RPMI8226 (cell line): ENCODE results near the gene GAST.
"Not testable (repeated sequence)": the region's sequence is repeated elsewhere in the genome, so short reads cannot be mapped to it uniquely, and the experiment has no call there.

Experiments
- DNase-seq: peaks from one replicate; pipeline ENCODE4 v3.0.0-alpha.2; 2015

GAST gene

GRCh38 chr17:41711669-41712400 lies at the start of gene GAST:
Gene GAST (plus strand): TSS chr17:41712331. CDS start chr17:41715437, 3,106 bp downstream.
- DNase-seq = no peak

GRCh38 chr17:41663451-41664171 lies 48.5 kb upstream of the GAST start:
- no peak for DNase-seq

- DNase-seq = no peak
Observed at GRCh38 chr17:41664172-41664457, 48.0 kb upstream of the GAST start.

GRCh38 chr17:41664587-41665565 lies 47.3 kb upstream of the GAST start:
- DNase-seq = no peak

- DNase-seq = peak; percentile 97
Observed at GRCh38 chr17:41665566-41666236, 46.4 kb upstream of the GAST start.

- DNase-seq = peak; percentile 89
Observed at GRCh38 chr17:41666237-41666641, 45.9 kb upstream of the GAST start.

GRCh38 chr17:41666708-41667279 lies 45.3 kb upstream of the GAST start:
- peak; percentile 91 for DNase-seq

- no peak for DNase-seq
Observed at GRCh38 chr17:41667280-41668041, 44.7 kb upstream of the GAST start.

GRCh38 chr17:41672153-41672552 lies 40.0 kb upstream of the GAST start:
- DNase-seq = no peak

GRCh38 chr17:41675157-41676057 lies 36.7 kb upstream of the GAST start:
- DNase-seq = not testable (repeated sequence)

GRCh38 chr17:41676058-41676419 lies 36.1 kb upstream of the GAST start:
- no peak for DNase-seq

GRCh38 chr17:41678411-41678906 lies 33.7 kb upstream of the GAST start:
- DNase-seq = peak; percentile 33

- DNase-seq = peak; percentile 65
Observed at GRCh38 chr17:41678907-41679739, 33.0 kb upstream of the GAST start.

GRCh38 chr17:41679740-41680425 lies 32.2 kb upstream of the GAST start:
- no peak for DNase-seq

GRCh38 chr17:41680426-41681040 lies 31.6 kb upstream of the GAST start:
- DNase-seq = no peak

GRCh38 chr17:41681776-41682175 lies 30.4 kb upstream of the GAST start:
- no peak for DNase-seq

- no peak for DNase-seq
Observed at GRCh38 chr17:41682631-41683030, 29.5 kb upstream of the GAST start.

GRCh38 chr17:41683441-41684007 lies 28.6 kb upstream of the GAST start:
- no peak for DNase-seq
